HT1080 (cell line): ENCODE data around the gene MKNK1. TPM values are rescaled to one million over a fixed set of nuclear protein-coding genes. Genes with fewer than 3 reads are reported as not detected.

Source experiments
- DNase-seq: peaks from one replicate; pipeline ENCODE4 v3.0.0-alpha.2; 2015; ENCODE audit warnings: low read depth
- total RNA-seq: library from RNA; depleted of rRNA; stranded (reverse); fragments of >200 nt; shearing (Covaris generic); gene quantifications from 2 replicates; pipeline ENCODE4 v1.2.3, GENCODE V29; 2014

Gene MKNK1
- total RNA-seq, 1 experiment from 2014 or later, result 16.9 TPM

DNA sequence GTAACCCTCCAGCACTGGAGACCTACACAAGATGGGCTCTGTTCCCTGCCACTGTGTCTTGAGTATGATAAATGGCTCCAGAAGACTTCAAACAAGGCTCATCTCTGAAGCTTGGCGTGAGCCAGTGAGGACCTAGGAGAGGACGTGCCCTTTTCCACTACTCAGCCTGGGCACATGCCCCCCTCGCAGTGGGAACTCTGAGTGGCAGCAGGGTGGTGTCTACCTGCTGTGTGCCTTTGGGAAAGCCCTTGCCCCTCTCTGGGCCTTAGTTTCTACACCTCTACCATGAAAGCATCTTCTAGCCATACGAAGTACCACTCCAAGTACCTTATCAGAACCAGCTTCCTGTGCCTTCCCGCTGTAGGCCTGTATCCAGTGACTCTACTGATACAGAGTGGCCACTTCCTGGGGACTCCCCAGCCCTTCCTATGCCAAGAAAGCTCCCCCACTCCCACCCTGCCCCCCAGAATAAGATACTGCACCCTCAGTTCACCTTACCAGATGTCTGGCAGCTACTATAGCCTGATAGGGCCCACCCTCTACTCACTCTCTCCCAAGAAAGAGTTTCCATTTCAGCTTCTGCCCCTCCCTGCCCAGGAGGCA, 15.7 kb upstream of the MKNK1 start:
- DNase-seq, result no peak

DNA sequence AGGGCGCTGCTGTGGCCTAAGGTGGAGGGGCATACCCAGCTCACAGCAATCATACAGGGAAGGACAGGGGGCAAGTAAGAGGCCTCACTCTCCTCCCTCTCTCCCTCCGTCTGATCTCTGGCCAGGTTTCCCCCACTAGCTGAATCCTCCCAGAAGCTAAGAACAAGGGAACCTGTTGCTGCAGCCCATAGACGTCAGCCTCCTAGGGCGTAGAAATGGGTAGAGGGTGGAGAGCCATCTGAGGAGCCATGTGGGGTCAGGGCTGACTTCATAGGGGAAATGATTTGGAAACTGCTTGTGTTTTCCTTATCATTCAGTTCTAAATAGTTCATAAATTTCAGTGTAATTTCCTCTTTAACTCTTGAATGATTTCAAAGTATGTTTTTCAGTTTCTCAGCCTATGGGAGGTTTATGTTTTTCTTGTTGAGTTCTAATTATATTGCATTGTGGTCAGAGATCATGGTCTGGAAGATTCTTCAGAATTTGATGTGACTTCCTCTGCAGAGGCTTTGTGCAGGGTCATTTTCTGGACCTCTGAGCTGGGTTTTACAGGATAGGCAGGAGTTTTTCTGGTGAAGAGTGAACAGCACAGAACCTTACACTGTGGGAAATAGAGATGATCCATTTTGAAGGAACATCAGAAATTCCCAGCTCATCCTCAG, 14.8 kb upstream of the MKNK1 start:
- DNase-seq, result no peak

DNA sequence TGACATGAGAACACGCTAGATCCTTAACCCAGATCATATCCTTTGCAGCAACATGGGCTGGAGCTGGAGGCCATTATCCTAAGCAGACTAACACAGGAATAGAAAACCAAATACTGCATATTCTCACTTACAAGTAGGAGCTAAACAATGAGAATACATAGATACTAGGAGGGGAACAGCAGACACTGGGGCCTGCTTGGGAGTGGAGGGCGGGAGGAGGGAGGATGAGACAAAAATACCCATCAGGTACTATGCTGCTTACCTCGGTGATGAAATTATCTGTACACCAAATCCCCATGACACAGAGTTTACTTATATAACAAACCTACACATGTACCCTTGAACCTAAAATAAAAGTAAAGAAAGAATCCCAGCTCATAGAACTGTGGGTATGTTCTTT, 13.8 kb upstream of the MKNK1 start:
- no peak for DNase-seq

GRCh38 chr1:46617108-46617800, 13.2 kb upstream of the MKNK1 start:
- no peak for DNase-seq

- peak; percentile 72 for DNase-seq
These were observed 12.4 kb upstream of the MKNK1 start, which contains the start of gene MOB3C for GRCh38 chr1:46616277-46617107. TSS of gene MOB3C (minus strand) at chr1:46616811. CDS start at chr1:46613321, 3,490 bp downstream.

DNA sequence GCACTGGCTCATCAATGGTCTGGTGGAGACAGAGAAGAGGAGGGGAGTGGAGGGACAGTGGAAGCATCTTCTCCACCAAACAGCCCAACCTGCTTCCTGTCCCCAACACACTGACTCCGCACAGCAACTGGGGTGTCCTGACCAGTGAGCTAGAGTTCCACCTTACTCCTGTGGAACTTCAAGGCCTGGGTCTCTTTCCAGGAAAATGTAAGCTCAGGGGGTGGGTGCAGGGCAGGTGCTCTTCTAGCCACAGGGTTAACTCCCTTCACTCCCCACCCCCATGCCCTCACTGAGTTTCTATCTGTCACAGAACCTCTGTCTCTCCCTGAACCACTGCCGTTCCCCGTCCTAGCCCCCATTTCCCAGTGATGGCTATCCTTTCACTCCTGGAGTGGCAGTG, 11.7 kb upstream of the MKNK1 start:
- DNase-seq, result no peak

DNA sequence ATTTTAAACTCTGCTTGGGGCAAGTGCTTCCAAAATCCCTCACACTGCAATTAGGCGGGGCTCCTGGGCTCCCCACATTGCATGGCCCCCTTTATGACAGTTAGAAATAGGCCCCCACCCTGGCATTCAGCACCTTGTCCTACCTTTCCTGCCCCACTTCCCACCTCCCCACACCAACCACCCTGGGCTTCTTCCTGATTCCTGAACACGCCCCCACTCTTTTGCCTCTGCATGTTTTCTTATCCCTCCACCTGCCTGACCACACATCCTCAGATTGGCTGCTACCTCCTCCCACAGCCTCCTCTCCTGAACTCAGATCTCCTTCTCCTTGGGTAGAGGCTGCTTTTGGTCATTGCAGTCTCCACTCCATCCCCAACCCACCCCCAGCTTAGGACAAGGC, 11.0 kb upstream of the MKNK1 start:
- DNase-seq, result no peak

- DNase-seq, result no peak
These were observed 10.5 kb upstream of the MKNK1 start for GRCh38 chr1:46614604-46614984.

DNA sequence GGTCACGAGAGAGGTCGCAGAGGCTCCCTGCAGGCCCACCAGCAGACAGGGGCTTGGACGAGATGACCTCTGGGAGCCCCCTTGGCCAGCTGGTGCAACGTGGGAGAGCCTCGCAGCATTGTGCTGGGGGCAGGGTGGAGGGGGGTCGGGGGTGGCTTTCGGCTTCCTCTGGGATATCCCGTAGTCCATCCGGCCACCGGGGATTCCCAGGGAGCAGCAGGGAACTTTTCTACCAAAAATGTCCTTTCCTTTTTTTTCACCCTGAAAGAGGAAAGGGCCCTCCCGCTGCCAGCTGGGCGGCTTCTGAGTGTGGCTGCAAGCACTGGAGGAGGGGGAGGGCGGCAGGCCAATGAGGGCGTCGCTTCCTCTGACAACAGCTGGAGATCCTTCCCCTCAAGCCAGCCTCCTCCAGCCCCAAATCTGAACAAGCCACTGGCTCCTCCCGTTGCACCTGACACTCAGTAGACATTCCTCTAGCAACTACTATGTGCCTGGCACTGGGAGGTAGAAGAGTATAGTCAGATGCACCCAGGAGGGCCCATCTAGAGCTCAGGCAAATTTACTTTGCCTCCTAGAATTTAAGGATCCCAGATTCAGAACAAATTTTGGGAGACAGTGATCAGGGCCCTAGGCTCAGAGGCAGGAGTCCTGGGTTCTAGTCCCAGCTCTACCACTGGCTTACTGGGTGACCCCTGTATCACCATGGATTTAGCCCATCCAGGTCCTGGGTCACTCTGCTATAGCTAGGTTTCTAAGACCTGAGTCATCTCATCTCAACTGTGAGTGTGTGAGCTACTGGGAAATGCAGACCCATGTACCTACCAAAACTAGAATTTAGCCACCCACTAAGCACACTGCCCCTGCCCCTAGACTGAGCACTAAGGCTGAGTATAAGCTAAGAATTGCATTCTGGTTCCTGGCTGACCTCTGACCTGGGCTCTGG, 9.9 kb upstream of the MKNK1 start:
- no peak for DNase-seq

GRCh38 chr1:46612937-46613660, 9.0 kb upstream of the MKNK1 start:
- no peak for DNase-seq

- peak; percentile 79 for DNase-seq
These were observed 7.7 kb upstream of the MKNK1 start for GRCh38 chr1:46611691-46612221.

- DNase-seq, result no peak
These were observed 3.5 kb upstream of the MKNK1 start for GRCh38 chr1:46607345-46608130.

- DNase-seq, result peak; percentile 38
These were observed 2.3 kb upstream of the MKNK1 start for GRCh38 chr1:46606255-46606965.

DNA sequence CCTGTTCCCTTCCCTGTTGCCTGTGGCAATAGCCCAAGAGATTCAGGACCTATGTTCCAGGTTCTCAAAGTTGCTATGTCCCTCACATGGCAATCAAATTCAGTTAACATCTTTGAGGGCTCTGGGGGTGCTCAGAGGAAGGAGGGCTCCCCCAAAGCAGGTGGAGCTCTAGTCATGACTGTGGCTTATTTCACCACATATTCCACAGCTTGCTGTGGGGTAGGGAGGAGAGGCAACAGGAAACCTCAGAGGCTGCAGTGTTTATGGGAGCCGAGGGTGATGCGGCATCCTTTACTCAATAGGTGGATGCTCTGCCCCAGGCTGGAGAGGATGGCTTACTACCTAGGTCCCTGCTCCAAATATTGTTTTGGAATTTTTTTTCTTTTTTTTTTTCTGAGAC, 1.2 kb upstream of the MKNK1 start:
- DNase-seq, result no peak

GRCh38 chr1:46603481-46603857, 599 bp downstream of the MKNK1 start:
- DNase-seq, result no peak

- no peak for DNase-seq
These were observed 2.6 kb downstream of the MKNK1 start for GRCh38 chr1:46601257-46602007.
